ENCODE data around the gene CARMIL1.
A peak's percentile ranks its signal among the peaks of the same experiment; 100 is the strongest.

The CARMIL1 gene

GRCh38 chr6:25278914-25279747 is at the start of gene CARMIL1:
CARMIL1 (plus strand) TSS chr6:25279374; CDS start chr6:25279796, 422 bp downstream.
- TF ChIP-seq CTCF (conservative IDR thresholded peaks at IDR 0.05; ENCODE audit: low read depth, low read length) = peak; percentile 77
- peak; percentile 26 for DNase-seq (ENCODE audit: low read depth)
- H3K4me3 ChIP-seq (ENCODE audit: low read length) = peak within 1 kb of the TSS; percentile 64

- H3K4me3 ChIP-seq (ENCODE audit: low read length) = no peak overlapping the region
- peak; percentile 50 for DNase-seq (ENCODE audit: low read depth)
- TF ChIP-seq CTCF (conservative IDR thresholded peaks at IDR 0.05; ENCODE audit: low read depth, low read length) = no peak
These were observed 49.4 kb upstream of the CARMIL1 start for GRCh38 chr6:25229671-25230321.

- no peak for TF ChIP-seq CTCF (conservative IDR thresholded peaks at IDR 0.05; ENCODE audit: low read depth, low read length)
- DNase-seq (ENCODE audit: low read depth) = no peak
- no peak overlapping the region for H3K4me3 ChIP-seq (ENCODE audit: low read length)
These were observed 46.7 kb upstream of the CARMIL1 start for GRCh38 chr6:25232479-25232878.

GRCh38 chr6:25233226-25233625 is 45.9 kb upstream of the CARMIL1 start:
- no peak for DNase-seq (ENCODE audit: low read depth)
- H3K4me3 ChIP-seq (ENCODE audit: low read length) = no peak overlapping the region
- TF ChIP-seq CTCF (conservative IDR thresholded peaks at IDR 0.05; ENCODE audit: low read depth, low read length) = no peak

GRCh38 chr6:25237579-25237978 is 41.6 kb upstream of the CARMIL1 start:
- no peak overlapping the region for H3K4me3 ChIP-seq (ENCODE audit: low read length)
- DNase-seq (ENCODE audit: low read depth) = no peak
- no peak for TF ChIP-seq CTCF (conservative IDR thresholded peaks at IDR 0.05; ENCODE audit: low read depth, low read length)

- no peak for TF ChIP-seq CTCF (conservative IDR thresholded peaks at IDR 0.05; ENCODE audit: low read depth, low read length)
- no peak overlapping the region for H3K4me3 ChIP-seq (ENCODE audit: low read length)
- no peak for DNase-seq (ENCODE audit: low read depth)
These were observed 40.1 kb upstream of the CARMIL1 start for GRCh38 chr6:25239059-25239458.

- TF ChIP-seq CTCF (conservative IDR thresholded peaks at IDR 0.05; ENCODE audit: low read depth, low read length) = no peak
- DNase-seq (ENCODE audit: low read depth) = no peak
- H3K4me3 ChIP-seq (ENCODE audit: low read length) = no peak overlapping the region
These were observed 39.7 kb upstream of the CARMIL1 start for GRCh38 chr6:25239498-25239897.
